Thymus (tissue), 11 donors: ENCODE results near the gene PCNX3. TPM values are rescaled to one million over a fixed set of nuclear protein-coding genes. Genes with fewer than 3 reads are reported as not detected.
"Not testable (repeated sequence)": the region's sequence is repeated elsewhere in the genome, so short reads cannot be mapped to it uniquely, and the experiment has no call there.

Experiments
- DNase-seq, 9 donors: peaks; one replicate each; pipeline ENCODE4 v3.0.0-alpha.2; 2013; ENCODE audit warnings: low spot score in 9 of 9, low read depth in 6 of 9, missing footprints in 1 of 9
- H3K27ac ChIP-seq, 2 donors: one replicate each; pipeline ENCODE4 v1.5.1; 2013; ENCODE audit warnings: control low read depth in 1 of 2, low read depth in 1 of 2, low read length in 1 of 2, mild to moderate bottlenecking in 1 of 2, moderate library complexity in 1 of 2
- H3K27me3 ChIP-seq, 2 donors: one replicate each; pipeline ENCODE4 v1.5.1; 2013; ENCODE audit warnings: low read length in 1 of 2; ENCODE audit not compliant: control insufficient read depth in 2 of 2, insufficient read depth in 1 of 2
- H3K36me3 ChIP-seq, 2 donors: one replicate each; pipeline ENCODE4 v1.5.1; 2013; ENCODE audit warnings: low read length in 1 of 2, mild to moderate bottlenecking in 1 of 2, moderate library complexity in 1 of 2; ENCODE audit not compliant: control insufficient read depth in 2 of 2, insufficient read depth in 2 of 2
- H3K4me1 ChIP-seq, 2 donors: one replicate each; pipeline ENCODE4 v1.5.1; 2013; ENCODE audit warnings: low read length in 2 of 2; ENCODE audit not compliant: control insufficient read depth in 2 of 2, insufficient read depth in 2 of 2
- H3K4me3 ChIP-seq, 2 donors: one replicate each; pipeline ENCODE4 v1.5.1; 2013; ENCODE audit warnings: low read length in 2 of 2, control low read depth in 1 of 2, mild to moderate bottlenecking in 1 of 2
- H3K9me3 ChIP-seq, 2 donors: one replicate each; pipeline ENCODE4 v1.5.1; 2013; ENCODE audit warnings: low read length in 1 of 2, mild to moderate bottlenecking in 1 of 2; ENCODE audit not compliant: control insufficient read depth in 2 of 2, insufficient read depth in 1 of 2
- WGBS: extraction: QIAGEN DNeasy Blood & Tissue Kit; methylation state at CpG from one replicate; pipeline ENCODE4 v1.1.7; 2013; 5-methylcytosine and 5-hydroxymethylcytosine counted together
- polyA plus RNA-seq: library from polyadenylated mRNA; stranded (reverse); fragments of 200-250 nt; gene quantifications from one replicate; pipeline ENCODE4 v1.2.3, GENCODE V29; 2013
- total RNA-seq: library from RNA; stranded (reverse); fragments of 120-200 nt; gene quantifications from one replicate; pipeline ENCODE4 v1.2.4, GENCODE V29; 2013
- donor health status: healthy.

Gene PCNX3
- total and polyA plus RNA-seq, 2 donors: 7.4 to 23.4 TPM

DNA sequence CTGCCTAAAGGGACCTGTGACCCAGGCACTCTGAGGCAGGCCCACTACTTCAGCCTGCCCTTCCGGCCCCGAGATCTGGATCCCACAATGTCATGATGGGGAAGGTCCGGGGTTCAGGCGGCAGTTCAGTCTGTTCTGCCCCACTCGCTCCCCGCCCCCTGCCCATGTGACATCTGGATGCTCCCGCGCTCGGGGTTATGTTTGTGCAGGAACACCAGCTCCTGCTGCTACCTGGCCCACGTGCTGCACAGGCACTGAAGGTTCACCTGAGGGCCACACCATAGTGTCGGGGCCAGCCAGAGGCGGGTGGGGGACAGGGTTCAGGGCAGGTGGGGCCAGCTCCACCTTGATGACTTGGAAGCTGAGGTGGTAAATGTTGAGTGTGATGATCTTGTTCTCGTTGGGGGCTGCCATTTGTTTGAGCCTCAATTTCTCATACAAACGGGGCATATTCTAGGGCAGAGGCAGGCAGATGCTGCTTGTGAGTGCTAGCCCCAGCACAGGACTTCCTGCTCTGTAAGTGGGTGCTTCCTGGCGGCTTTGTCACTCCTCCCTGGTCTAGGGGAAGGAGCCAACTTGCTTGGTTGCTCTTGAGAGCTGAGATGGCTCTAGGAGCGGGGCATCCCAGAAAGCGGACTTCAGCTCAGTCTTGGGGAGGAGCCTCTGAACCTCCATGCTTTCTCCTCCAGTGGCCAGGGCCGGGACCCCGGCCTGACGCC, 18.0 kb downstream of the PCNX3 start:
- no peaks in the 10 kb centered on the region for H3K27me3 ChIP-seq
- peaks cover 81% of the 10 kb centered on the region in 2 donors for H3K36me3 ChIP-seq
- DNase-seq: no peak
- H3K9me3 ChIP-seq: no peaks in the 10 kb centered on the region
- WGBS: 89% methylated on average over 20 of the region's 20 CpGs
- H3K4me3 ChIP-seq: no peak overlapping the region
- H3K4me1 ChIP-seq: peaks cover 2 to 13% of the 10 kb centered on the region in 2 donors
- H3K27ac ChIP-seq: no peak overlapping the region

DNA sequence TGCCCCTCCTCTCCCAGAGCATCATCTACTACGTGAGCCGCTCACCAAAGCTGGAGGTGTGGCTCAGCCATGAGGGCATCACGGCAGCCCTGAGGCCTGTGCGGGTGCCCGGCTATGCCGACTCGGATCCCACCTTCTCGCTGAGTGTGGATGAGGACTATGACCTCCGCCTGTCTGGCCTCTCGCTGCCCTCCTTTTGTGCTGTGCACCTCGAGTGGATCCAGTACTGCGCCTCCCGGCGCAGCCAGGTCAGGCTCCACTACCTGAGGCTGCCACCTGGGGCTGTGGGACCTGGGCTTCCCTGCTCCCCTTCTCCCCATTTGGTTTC, 18.5 kb downstream of the PCNX3 start:
- H3K9me3 ChIP-seq: no peaks in the 10 kb centered on the region
- H3K27me3 ChIP-seq: no peaks in the 10 kb centered on the region
- H3K4me1 ChIP-seq: peaks cover 5 to 18% of the 10 kb centered on the region in 2 donors
- peaks cover 75 to 76% of the 10 kb centered on the region in 2 donors for H3K36me3 ChIP-seq
- 97% methylated on average over 14 of the region's 14 CpGs for WGBS
- H3K27ac ChIP-seq: no peak overlapping the region
- DNase-seq: no peak
- no peak overlapping the region for H3K4me3 ChIP-seq

DNA sequence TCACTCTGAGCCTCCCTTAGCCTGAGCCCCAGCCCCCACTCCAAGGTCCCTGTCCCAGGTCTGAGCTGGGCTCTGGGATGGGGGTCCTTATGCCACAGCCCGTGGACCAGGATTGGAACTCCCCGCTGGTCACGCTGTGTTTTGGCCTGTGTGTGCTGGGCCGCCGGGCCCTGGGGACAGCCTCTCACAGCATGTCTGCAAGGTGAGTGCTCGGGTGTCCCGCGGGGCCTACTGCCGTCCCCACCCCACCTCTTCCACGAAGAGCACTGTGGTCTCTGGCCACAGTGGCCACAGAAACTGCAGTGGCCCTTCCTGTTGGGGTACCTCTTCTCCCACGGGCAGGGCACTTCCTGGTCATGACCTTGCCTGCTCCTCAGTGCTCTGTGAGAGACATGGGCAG, 18.9 kb downstream of the PCNX3 start:
- Histone ChIP-seq H3K36me3 (peaks cover 72% of the 10 kb centered on the region in 2 donors), H3K27ac (no peak overlapping the region), H3K9me3 (no peaks in the 10 kb centered on the region), H3K4me3 (no peak overlapping the region), H3K4me1 (peaks cover 5 to 22% of the 10 kb centered on the region in 2 donors), H3K27me3 (no peaks in the 10 kb centered on the region)
- no peak for DNase-seq
- WGBS: 97% methylated on average over 11 of the region's 11 CpGs

DNA sequence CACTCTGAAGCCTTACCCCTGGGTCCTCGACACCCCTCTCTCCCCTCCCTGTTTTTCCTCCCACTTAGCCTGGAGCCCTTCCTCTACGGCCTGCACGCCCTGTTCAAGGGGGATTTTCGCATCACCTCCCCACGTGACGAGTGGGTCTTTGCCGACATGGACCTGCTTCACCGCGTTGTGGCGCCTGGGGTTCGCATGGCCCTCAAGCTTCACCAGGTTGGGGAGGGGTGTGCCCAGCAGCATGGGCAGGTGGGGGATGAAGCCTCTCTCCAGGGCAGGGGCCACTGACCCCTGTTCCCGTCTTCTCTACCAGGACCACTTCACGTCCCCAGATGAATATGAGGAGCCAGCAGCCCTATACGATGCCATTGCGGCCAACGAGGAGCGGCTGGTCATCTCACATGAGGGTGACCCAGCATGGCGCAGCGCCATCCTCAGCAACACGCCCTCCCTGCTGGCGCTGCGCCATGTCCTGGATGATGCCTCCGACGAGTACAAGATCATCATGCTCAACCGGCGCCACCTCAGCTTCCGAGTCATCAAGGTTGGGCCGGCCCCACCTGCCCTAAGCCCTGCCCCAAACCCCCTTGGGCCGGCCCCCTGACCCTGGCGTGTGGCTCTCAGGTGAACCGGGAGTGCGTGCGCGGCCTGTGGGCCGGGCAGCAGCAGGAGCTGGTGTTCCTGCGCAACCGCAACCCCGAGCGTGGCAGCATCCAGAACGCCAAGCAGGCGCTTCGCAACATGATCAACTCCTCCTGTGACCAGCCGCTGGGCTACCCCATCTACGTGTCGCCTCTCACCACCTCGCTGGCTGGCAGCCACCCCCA, 19.5 kb downstream of the PCNX3 start:
- DNase-seq: no peak
- 98% methylated on average over 46 of the region's 46 CpGs for WGBS
- H3K4me1 ChIP-seq: peaks cover 10 to 29% of the 10 kb centered on the region in 2 donors

DNA sequence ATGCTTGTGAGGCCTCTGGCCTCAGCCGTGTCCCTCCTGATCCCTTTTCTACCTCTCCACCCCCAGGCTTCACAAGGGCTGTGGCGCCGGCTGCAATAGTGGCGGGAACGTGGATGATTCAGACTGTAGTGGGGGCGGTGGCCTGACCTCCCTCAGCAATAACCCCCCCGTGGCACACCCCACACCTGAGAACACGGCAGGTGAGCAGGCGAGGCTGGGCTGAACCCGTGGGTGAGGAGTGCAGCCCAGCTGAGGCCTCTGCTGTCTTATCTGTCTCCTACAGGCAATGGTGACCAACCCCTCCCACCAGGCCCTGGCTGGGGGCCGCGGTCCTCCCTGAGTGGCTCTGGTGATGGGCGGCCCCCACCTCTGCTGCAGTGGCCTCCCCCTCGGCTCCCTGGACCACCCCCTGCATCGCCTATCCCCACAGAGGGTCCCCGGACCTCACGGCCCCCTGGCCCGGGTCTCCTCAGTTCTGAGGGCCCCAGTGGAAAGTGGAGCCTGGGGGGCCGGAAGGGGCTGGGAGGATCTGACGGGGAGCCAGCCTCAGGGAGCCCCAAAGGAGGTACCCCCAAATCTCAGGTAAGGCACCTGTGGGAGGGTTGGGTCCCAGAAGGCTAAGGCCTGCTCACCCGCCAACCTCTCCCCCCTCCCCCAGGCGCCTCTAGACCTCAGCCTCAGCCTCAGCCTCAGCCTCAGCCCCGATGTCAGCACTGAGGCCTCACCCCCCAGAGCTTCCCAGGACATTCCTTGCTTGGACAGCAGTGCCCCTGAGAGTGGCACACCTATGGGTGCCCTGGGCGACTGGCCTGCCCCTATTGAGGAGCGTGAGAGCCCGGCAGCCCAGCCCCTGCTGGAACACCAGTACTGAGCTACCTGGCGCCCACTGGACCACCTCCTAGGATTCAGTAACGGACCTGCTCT, 20.8 kb downstream of the PCNX3 start:
- Histone ChIP-seq H3K4me1 (peaks cover 22 to 41% of the 10 kb centered on the region in 2 donors), H3K36me3 (peaks cover 56 to 57% of the 10 kb centered on the region in 2 donors), H3K27ac (no peak overlapping the region), H3K27me3 (no peaks in the 10 kb centered on the region), H3K9me3 (peaks cover 0 to 4% of the 10 kb centered on the region in 2 donors), H3K4me3 (no peak overlapping the region)
- DNase-seq: no peak
- WGBS: 98% methylated on average over 28 of the region's 28 CpGs

More for the DNA sequence above, 19.5 kb downstream of the PCNX3 start:
- H3K36me3 ChIP-seq: peaks cover 65 to 66% of the 10 kb centered on the region in 2 donors
- no peaks in the 10 kb centered on the region for H3K27me3 ChIP-seq
- H3K4me3 ChIP-seq: no peak overlapping the region
- no peaks in the 10 kb centered on the region for H3K9me3 ChIP-seq
- no peak overlapping the region for H3K27ac ChIP-seq

DNA sequence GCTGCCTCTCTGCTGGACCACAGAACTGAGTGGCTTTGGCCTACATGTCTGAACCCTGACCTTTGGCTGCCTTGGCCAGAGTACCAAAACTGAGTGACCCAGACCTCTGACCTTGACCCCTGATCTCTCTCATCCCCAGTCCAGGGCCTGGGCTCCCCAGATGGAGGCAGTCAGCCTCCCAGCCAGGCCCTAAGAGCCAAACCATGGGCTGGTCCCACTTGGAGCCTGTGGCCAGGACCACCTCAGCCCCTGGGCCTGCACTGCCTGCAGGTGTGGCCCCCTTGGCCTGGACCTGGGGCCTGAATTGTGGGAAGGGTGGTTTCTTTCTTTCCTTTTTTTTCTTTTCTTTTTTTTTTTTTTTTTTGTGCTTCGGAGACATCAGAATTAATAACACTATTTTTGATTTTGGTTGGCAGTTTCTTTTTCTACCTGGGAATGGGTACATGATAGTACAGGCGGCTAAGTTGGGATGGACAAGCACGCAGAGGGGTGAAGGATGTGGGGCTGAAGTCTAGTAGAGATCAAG, 21.5 kb downstream of the PCNX3 start:
- no peak overlapping the region for H3K27ac ChIP-seq
- DNase-seq: no peak
- H3K4me3 ChIP-seq: no peak overlapping the region
- peaks cover 52 to 58% of the 10 kb centered on the region in 2 donors for H3K36me3 ChIP-seq
- peaks cover 0 to 6% of the 10 kb centered on the region in 2 donors for H3K9me3 ChIP-seq
- 90% methylated on average over 3 of the region's 3 CpGs for WGBS
- no peaks in the 10 kb centered on the region for H3K27me3 ChIP-seq
- peaks cover 28 to 48% of the 10 kb centered on the region in 2 donors for H3K4me1 ChIP-seq

DNA sequence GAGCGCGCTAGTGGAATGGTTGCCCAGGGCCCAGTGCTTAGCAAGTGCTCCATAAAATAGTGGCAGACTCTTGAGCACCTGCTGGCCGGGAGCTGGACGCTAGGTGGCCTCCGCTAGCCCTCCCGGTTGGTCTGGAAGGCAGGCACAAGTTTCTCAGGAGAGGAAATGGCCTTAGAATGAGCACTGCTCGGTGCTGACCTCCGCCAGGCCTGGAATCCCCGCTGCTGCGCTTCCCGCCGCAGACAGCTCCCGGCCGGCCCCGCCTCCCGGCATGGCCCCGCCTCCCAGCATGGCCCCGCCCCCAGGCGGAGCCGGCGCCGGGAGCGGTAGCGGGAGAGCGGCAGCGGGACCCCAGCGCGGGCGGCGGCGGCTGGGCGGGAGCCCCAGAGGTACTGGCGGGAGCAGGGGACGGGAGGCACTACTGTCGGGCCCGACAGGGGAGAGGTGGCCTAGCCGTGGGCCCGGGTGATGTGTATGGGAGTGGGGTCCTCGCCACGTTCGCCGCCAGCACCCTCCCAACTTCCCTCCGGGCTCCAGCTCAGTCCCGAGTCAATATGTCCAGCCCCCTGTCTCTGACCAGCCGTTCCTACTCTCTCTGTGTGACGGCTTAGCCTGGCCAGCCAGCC, 22.3 kb downstream of the PCNX3 start, which contains the start of gene SIPA1:
SIPA1 (plus strand) TSS at position 308 of the 626 bp plus-strand sequence. CDS start 2,821 bp downstream, outside the sequence.
- 5% methylated on average over 46 of the region's 46 CpGs for WGBS
- peaks cover 28 to 50% of the 10 kb centered on the region in 2 donors for H3K4me1 ChIP-seq

DNA sequence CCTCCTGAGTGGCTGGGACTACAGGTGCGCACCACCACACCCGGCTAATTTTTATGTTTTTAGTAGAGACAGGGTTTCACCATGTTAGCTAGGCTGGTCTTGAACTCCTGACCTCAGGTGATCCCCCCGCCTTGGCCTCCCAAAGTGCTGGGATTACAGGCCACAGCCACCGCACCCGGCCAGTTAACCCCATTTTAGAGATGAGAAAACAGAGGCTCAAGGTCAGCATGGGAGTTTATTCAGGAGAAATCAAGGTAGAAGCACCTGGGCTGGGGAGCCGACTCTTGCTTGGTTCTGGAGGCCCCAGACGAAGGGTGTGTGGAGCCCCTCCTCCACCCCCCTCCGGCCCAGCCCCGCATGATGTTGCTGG, 23.6 kb downstream of the PCNX3 start:
- 82% methylated on average over 9 of the region's 9 CpGs for WGBS
- Histone ChIP-seq H3K4me3 (peak overlapping the region; percentile 53 to 84), H3K36me3 (peaks cover 49 to 60% of the 10 kb centered on the region in 2 donors), H3K4me1 (peaks cover 28 to 52% of the 10 kb centered on the region in 2 donors), H3K27ac (peak overlapping the region; percentile 89 to 91)
- not testable (repeated sequence) for H3K27me3 ChIP-seq, DNase-seq, H3K9me3 ChIP-seq

More for the DNA sequence above, 22.3 kb downstream of the PCNX3 start, which contains the start of gene SIPA1:
- H3K36me3 ChIP-seq: peaks cover 53 to 64% of the 10 kb centered on the region in 2 donors
- peak within 1 kb of the TSS; percentile 90 to 91 for H3K27ac ChIP-seq
- no peaks in the 10 kb centered on the region for H3K27me3 ChIP-seq
- DNase-seq: peak in 7 of 9 donors; percentile 54 to 84 (median 70)
- peaks cover 0 to 6% of the 10 kb centered on the region in 2 donors for H3K9me3 ChIP-seq
- peak within 1 kb of the TSS; percentile 84 to 85 for H3K4me3 ChIP-seq
